Fibroblast of the aortic adventitia (primary cell): ENCODE data around the gene DTD2. TPM values are rescaled to one million over a fixed set of nuclear protein-coding genes. Genes with fewer than 3 reads are reported as not detected.

Experiments
- DNase-seq: peaks from one replicate; pipeline ENCODE4 v3.0.0-alpha.2; 2010; ENCODE audit warnings: low read depth
- H3K4me3 ChIP-seq: 2 replicates; pipeline ENCODE4 v1.5.1; 2011; ENCODE audit warnings: low read depth, mild to moderate bottlenecking, control low read depth, low read length, moderate library complexity
- total RNA-seq: library from RNA; depleted of rRNA; stranded (reverse); fragments of >200 nt; gene quantifications from 2 replicates; pipeline ENCODE4 v1.2.3, GENCODE V29; 2012; ENCODE audit warnings: low replicate concordance
- TF ChIP-seq, protein P1 (sequence below): IDR thresholded peaks from 2 replicates; pipeline ENCODE4 v1.5.1; 2011; ENCODE audit warnings: mild to moderate bottlenecking, low read length, control low read depth, inconsistent platforms; ENCODE audit not compliant: insufficient read depth

Gene DTD2
- 20.6 and 44.6 TPM in 2 replicates for total RNA-seq

GRCh38 chr14:31456841-31457664, at the start of gene DTD2:
DTD2 (minus strand) TSS chr14:31457506; CDS start chr14:31457393, 113 bp downstream.
- peak; percentile 92 for DNase-seq
- peak within 1 kb of the TSS; percentile 86 for H3K4me3 ChIP-seq
- TF ChIP-seq, protein P1, sequence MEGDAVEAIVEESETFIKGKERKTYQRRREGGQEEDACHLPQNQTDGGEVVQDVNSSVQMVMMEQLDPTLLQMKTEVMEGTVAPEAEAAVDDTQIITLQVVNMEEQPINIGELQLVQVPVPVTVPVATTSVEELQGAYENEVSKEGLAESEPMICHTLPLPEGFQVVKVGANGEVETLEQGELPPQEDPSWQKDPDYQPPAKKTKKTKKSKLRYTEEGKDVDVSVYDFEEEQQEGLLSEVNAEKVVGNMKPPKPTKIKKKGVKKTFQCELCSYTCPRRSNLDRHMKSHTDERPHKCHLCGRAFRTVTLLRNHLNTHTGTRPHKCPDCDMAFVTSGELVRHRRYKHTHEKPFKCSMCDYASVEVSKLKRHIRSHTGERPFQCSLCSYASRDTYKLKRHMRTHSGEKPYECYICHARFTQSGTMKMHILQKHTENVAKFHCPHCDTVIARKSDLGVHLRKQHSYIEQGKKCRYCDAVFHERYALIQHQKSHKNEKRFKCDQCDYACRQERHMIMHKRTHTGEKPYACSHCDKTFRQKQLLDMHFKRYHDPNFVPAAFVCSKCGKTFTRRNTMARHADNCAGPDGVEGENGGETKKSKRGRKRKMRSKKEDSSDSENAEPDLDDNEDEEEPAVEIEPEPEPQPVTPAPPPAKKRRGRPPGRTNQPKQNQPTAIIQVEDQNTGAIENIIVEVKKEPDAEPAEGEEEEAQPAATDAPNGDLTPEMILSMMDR, result no peak

DNA sequence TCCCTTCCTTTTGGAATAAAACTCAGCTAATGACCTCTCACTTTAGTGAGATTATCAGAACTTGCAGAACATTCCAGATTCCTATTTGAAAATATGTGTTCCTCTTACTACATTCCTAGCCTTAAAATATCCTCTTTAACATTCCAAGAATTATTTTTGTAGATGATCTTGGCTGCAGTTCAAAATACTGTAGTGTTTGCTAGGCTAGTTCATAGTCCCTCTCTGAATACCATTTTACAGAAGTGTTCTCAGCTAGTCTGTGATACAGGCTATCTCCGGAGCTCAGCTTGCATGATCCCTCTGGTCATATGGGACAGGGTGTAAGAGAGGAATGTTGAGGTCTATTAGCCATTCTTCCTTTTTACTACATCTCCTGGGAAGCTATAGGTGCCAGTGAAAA, 48.1 kb upstream of the DTD2 start:
- no peak overlapping the region for H3K4me3 ChIP-seq
- DNase-seq, result peak; percentile 85
- TF ChIP-seq, protein P1, result no peak

GRCh38 chr14:31501870-31502269, 44.6 kb upstream of the DTD2 start:
- DNase-seq, result no peak
- TF ChIP-seq, protein P1, result no peak
- H3K4me3 ChIP-seq, result no peak overlapping the region

- TF ChIP-seq, protein P1, result no peak
- DNase-seq, result no peak
- H3K4me3 ChIP-seq, result no peak overlapping the region
Observed at GRCh38 chr14:31492759-31493498, 35.6 kb upstream of the DTD2 start.

- no peak for DNase-seq
- TF ChIP-seq, protein P1, result no peak
- H3K4me3 ChIP-seq, result no peak overlapping the region
Observed at GRCh38 chr14:31489691-31490090, 32.4 kb upstream of the DTD2 start.

- TF ChIP-seq, protein P1, result no peak
- no peak for DNase-seq
Observed at GRCh38 chr14:31487886-31488285, 30.6 kb upstream of the DTD2 start, which contains the start of gene GPR33. GPR33 (minus strand) TSS chr14:31488039; CDS start chr14:31483965, 4,074 bp downstream.

More at GRCh38 chr14:31487886-31488285, 30.6 kb upstream of the DTD2 start, which contains the start of gene GPR33:
- no peak within 1 kb of the TSS for H3K4me3 ChIP-seq
